Stimulated activated CD4-positive, alpha-beta T cell treated with anti-CD3 and anti-CD28 coated beads, Interleukin-15, amount 100 ng/mL, for 24 hours (primary cell): Measurements from ENCODE around the gene CD5L.

Experiments
- DNase-seq: peaks from one replicate; pipeline ENCODE4 v3.0.0-alpha.2; 2020

CD5L gene

DNA sequence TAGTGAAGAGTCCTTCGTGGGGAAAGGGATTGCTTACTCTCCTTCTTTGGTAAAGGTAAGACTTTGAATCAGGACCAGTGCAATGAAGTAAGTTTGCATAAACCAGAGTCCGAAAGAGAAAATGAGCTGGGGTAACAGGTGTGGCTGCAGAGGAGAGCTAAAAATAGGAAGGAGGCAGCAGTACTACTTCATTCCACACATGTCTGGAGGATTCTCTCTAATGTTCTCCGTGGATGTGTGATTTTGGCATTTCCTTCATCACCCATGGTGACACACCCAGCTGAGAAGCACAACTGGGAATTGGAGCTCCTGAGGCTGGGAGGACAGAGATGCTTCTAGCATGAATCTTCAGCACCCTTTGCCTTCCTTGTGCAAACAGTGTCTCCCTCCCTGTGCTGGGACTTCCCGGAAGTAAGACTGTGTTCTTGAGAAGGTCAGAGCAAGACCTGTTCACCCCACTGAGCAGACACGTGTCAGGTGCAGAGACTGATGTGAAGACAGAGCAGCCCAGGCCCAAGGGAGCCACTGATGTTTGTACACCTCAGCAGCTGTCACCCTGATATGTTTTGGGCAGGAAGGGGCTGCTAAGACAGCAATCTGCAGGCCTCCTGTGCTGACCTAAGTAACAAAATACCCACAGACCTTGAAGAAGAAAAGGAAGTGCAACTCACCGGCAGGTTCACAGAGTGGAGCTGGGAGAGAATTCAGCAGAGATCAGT lies 35.0 kb downstream of the CD5L start:
- DNase-seq = no peak

DNA sequence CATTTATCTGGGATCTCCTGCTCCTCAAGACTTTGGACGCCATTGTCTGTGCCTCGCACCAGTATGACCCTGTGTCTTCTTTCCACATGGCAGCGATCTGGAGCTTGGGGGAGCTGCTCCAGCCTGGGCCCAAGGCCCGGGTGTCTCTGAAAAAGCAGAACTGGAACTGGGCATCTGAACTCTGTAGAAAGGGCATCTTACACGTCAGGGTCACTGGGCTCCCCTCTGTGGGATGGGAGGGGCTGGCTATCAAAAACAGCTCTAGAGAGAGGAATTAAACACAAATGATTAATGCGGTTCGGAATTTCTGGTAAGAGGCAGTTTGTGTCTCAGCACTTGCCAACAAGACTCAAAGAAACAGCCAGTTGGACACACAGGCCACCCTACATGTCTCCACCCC lies 37.8 kb downstream of the CD5L start:
- DNase-seq = no peak

DNA sequence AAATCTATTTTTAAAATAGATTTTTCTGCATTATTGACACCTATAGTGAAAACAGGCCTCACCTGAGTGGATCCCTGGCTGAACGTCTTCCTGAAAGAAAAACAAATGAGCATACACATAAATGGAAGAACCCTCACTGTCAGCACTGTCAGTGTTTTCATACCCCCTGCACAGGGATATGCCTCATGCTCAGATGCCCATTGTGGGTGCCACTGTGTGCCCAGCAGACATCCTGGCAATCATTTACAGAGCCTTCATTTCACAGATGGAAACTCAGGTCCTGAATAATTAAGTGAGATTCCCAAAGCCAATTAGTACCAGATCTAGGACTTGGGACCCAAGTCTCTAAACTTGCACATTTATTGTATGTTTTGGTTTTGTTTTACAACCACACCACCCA lies 41.6 kb downstream of the CD5L start:
- no peak for DNase-seq

DNA sequence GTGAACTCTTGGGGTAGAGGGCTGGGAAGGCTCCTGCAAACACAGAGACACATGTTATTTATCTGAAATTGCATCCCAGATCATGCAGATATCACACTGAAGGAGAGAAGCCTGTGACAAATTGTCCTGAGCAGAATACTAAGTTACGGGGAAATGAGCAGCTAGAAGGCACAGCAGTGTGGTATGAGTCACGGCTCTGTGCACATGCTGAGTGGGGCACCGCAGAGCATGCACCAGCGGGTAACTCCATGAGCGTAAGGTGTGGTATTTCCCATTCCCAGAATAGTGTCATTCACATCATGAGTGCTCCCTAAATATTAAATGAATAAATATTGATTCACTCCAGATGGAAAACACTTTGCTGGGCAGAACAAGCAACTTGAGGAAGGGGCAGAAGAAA lies 43.4 kb downstream of the CD5L start:
- no peak for DNase-seq

DNA sequence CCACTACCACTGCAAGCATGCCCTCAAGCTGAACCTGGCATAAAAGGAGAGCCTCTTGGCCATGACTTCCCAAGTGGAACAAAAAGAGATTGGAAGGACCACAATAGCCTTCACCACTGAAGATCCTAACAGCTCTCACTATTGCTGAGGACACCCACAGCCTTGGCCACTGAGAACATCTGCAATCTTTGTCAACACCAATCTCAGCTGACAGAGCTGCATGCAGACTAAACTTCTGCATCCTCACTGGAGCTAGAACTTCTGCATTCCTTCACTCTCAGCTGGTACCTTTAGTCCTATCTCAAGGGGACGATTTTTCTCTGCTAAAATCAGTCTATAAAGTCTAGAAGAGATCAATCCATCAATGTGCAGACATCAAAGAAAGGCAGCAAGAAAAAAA lies 56.4 kb downstream of the CD5L start:
- DNase-seq = no peak

DNA sequence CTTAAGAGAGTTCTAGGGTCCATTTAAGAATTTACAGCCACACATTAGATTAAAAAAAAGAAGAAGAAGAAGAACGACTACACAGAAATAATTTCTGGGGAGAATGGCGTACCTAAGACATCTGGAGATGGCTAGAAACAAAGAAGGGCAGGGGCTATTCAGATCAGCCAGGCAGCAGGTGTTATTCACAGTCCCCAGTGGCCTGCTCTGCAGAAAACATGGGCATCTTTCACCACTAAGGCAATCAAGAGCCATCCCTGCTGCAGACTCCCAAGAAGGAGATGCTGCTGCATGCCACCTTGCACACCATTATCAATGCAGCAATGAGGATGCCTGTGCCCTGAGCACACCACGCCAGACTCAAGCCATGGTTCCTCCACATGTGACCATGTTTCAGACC lies 56.8 kb downstream of the CD5L start:
- no peak for DNase-seq

DNA sequence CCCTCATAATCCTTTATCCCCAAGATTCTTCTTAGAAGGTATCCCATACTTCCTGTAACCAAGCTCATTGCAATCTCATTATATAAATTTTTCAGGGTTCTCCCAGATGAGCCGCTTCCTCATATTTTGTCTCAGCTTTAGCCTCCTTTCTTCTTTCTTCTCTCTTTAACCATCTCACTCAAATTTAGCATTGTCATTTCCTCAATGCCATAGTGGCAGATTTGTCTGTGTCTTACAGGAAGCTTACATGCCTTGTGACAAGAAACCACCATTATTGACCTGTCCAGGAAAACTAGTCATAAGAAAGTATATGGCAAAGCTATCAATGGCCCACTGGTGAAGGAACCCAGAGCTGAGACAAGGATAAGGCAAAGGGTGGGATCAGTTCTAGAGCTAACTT lies 58.7 kb downstream of the CD5L start:
- no peak for DNase-seq

DNA sequence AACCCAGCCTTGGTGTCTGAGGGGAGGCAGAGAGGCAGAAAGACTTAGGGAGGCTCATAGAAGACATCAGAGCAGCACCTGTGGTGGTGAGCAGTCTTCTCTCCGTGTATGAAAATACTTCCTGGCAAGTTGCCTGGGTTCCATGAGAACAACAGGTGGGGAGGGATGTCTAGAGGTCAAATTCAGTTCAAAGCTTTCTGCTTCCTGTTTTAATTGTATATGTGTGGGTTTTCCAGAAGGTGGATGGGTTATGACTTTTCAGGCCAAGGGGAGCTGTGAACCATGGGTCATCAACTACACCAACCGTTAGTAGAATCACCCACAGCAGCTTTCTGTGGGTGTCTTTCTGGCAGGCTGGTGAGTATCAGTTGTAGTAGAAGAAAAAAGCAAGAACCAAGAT lies 60.6 kb downstream of the CD5L start:
- DNase-seq = no peak
